Measurements from ENCODE around the gene SPRTN. TPM values are rescaled to one million over a fixed set of nuclear protein-coding genes. Genes with fewer than 3 reads are reported as not detected.

Gene SPRTN, protein sequence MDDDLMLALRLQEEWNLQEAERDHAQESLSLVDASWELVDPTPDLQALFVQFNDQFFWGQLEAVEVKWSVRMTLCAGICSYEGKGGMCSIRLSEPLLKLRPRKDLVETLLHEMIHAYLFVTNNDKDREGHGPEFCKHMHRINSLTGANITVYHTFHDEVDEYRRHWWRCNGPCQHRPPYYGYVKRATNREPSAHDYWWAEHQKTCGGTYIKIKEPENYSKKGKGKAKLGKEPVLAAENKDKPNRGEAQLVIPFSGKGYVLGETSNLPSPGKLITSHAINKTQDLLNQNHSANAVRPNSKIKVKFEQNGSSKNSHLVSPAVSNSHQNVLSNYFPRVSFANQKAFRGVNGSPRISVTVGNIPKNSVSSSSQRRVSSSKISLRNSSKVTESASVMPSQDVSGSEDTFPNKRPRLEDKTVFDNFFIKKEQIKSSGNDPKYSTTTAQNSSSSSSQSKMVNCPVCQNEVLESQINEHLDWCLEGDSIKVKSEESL
- 10.2 TPM for total RNA-seq

DNA sequence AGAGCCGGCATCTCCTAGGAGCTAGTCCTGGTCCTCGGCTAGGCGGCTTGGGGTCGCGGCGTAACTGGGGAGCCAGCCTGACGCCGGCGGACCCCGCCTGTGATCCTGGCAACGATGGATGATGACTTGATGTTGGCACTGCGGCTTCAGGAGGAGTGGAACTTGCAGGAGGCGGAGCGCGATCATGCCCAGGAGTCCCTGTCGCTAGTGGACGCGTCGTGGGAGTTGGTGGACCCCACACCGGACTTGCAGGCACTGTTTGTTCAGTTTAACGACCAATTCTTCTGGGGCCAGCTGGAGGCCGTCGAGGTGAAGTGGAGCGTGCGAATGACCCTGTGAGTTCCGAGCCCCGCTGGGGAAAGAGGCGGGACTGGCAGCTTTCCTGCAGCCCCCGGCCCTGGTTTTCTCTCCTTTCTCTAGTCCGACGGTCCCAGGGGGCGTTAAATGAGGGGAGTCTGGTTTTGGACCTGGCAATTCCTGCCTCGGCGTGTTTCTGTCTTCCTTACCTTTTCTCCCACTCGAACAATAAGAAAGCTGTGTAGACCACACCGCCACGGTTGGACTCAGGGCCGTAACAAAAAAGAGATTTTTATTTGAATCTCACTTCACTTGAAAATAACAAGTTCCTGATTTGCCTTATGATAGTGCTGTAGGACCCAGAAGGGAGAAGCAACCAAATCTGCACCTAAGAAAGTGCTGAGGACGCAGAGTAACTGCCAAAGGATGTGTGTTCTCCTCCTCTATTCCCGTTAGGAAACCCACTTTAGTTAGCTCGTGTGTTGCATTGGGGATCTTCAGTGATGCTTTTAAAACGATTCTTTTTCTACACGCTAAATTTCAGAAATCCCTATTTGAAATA lies at the start of gene SPRTN:
Gene SPRTN (plus strand): TSS at position 24 of the 859 bp plus-strand sequence. CDS start 91 bp downstream, at position 115.
- DNase-seq, result no peak

DNA sequence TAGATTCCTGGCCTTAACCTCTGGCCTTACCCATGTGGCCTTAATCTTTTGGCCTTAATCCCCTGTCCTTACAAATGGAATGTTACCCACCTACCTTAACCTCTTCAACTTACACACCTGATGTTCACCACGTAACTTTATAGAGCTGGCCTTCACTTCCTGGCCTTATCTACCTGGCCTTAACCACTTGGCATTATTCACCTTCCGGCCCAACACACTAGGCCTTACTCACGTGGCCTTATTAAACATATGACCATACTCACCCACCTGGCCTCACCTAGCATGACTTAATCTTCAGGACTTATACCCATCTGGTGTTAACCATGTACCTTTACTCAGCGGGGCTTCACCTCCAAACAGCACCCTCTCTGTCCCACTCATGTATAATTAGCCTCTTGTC lies 42.2 kb upstream of the SPRTN start:
- no peak for DNase-seq

DNA sequence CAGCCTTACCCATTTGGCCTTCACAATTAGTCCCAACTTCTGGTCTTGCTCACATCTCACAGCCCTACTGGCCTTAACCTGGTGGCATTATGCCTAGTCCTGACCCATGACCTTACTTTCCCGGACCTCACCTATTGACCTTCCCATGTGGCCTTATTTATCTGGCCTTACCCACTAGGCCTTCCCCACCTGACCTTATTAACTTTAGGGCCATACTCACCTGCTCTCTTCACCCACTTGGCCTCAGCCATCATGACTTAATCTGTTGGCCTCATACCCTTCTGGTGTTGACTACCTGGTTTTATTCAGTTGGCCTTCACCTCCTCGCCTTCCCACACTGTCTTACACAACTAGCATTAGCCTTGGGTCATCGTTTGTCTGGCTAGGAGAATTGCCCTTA lies 36.1 kb upstream of the SPRTN start:
- no peak for DNase-seq

DNA sequence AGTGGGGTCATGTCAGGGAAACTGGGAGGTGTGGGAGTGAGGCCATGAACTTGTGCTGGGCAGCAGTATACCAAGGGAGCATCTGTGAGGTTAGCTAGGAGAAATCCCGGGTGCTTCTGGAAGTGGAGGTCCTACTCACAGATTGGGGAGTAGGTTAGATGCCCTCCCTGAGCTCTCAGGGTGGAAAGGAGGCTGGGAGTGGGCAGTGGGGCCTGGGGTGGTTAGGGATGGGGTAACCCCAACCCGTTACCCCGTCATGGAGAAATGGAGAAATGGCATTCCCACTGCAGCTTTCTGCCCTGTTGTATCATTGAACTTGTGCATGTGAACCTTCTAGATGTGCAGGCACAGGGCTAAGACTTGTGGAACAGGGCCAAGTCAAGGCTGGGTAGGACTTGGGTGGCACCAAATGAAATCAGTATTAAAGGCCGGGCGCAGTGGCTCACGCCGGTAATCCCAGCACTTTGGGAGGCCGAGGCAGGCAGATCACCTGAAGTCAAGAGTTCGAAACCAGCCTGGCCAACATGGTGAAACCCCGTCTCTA lies 27.6 kb upstream of the SPRTN start:
- DNase-seq, result no peak

DNA sequence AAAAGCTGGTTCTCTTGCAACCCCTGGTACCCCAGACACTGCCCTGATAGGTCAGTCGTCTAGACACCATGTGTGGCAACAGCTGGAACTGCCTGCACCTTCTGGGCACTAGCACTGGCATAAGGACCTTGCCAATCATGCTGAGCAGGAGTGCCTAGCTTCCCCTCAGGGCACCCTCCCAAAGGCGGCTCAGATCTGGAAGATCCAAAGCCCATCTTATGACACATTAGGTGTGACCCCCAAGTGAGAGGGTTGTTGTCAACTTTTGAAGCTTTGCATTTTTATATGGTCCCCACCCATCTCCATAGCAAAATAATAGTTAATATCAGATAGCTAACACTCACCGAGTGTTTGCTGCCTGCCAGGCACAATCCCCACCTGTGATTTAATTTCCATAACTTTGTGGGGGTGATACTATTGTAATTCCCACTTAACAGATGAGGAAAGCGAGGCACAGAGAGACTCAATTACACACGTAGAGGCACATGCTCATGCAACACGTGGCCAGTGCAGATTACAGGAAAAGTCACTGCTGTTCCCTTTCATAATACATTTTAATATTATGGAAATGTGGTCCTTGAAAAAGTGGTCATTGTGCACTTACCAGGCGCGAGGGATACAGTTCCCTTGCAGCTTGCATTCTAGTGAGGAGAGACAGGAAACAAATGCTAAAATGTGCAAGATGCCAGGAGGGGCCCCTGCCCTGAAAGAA lies 26.2 kb upstream of the SPRTN start:
- no peak for DNase-seq

DNA sequence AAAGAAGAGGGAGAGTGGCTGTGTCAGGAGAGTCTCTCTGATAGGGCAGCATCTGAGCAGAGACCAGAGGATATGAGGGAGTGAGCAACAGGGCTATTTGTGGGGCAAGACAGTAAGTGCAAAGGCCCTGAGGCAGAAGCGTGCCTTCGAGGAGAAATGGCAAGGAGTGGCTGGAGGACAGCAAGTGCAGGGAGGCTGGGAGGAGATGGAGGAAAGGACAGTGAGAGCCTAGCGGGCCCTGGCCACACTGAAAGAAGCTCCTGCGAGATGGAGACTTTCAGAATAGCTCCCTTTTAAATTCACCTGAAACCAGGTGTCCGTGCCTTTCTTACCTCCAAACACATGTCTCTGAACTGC lies 25.7 kb upstream of the SPRTN start:
- no peak for DNase-seq

DNA sequence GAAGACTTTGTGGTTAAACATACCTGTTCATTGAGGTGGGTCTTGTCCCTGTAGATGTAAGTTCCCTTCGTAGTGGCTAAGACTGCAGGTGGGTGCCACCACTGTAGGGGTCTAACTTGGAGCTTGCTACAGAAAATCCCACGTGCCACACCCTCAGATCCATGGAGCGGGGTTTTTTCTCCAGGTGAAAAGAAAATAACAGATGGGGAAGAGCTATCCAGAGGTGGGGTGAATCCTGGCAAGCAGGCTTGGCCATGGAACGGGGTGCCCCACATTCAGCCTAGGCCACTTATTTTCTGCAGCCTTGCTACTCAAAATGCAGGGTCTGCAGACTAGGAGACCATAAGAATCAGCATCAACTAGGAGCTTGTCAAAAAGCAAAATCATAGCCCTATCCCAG lies 24.4 kb upstream of the SPRTN start:
- no peak for DNase-seq

DNA sequence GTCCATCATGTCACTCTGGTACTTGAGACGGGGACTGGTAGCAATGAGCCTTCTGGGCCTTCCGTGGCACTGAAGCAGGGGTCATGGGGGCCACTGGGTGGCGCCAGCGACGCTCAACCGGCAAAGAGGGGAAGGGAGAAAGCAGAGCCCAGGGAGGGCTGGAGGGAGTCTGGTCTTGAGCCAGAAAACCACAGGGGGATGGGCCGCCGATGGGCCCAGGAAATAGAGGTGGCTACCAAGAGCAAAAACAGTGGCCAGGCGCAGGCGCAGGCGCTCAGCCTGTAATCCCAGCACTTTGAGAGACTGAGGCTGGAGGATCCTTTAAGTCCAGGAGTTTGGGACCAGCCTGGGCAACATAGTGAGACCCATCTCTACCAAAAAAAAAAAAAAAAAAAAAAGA lies 22.2 kb upstream of the SPRTN start:
- no peak for DNase-seq

DNA sequence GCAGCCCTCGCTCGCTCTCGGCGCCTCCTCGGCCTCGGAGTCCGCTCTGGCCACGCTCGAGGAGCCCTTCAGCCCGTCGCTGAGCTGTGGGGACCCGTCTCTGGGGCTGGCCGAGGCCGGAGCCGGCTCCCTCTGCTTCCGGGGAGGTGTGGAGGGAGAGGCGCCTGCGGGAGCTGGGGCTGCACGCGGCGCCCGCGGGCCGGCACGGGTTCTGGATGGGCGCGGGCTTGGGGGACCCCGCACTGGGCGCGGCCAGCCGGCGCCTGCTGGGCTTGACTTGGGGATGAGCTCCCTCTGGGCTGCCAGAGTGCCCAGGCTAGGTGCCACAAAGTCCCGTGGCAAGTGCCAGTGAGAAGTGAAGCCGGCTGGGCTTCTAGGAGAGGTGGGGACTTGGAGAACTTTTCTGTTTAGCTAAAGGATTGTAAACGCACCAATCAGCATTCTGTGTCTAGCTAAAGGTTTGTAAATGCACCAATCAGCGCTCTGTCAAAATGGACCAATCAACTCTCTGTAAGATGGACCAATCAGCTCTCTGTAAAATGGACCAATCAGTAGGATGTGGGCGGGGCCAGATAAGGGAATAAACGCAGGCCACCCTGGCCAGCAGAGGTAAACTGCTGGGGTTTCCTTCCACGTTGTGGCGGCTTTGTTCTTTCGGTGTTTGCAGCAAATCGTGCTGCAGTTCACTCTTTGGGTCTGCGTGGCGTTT lies 20.6 kb upstream of the SPRTN start:
- DNase-seq, result no peak

DNA sequence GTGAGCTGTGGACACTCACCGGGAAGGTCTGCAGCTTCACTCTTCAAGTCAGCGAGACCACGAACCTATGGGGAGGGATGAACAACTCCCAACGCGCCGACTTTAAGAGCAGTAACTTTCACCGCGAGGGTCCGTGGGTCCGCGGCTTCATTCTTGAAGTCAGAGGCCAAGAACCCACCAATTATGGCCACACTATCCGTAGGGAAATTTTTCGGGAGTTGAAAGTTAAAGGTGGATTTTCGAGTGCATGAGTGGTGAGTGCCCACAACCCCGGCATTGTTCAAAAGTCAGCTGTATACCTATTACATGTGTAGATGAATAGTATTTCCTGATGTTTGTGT lies 20.1 kb upstream of the SPRTN start:
- no peak for DNase-seq

DNA sequence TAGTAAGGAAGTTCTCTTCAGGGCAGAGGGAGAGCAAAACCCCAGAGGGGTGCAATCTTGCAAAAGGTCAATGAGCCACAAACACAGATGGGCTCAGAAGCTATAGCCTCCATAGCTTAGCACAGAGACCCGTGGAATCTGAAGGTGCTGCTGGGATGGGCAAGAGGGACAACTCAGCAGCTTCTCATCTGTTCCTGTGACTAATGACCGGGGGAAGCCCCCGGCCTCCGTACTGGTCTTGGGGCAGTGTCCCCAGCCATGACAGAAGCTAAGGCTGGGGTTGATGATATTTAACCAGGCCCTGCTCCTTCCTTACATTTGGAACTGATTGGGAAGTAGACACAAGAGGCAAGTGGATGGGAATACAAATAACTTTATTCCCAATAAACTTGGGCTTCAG lies 19.5 kb upstream of the SPRTN start:
- DNase-seq, result no peak

DNA sequence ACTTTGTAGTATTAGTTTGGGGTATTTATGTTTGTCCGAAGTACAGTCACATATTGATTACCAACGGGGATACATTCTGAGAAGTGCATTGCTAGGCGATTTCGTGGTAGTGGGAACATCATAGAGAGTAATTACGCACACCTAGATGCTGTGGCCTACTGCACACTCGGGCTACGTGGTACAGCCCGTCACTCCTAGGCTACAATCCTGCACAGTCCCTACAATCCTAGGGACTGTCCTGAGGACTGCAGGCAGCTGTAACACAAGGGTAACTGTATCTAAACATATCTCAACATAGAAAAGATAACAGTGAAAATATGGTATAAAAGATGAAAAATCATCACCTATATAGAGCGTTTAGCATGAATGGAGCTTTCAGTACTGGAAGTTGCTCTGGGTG lies 19.0 kb upstream of the SPRTN start:
- no peak for DNase-seq

DNA sequence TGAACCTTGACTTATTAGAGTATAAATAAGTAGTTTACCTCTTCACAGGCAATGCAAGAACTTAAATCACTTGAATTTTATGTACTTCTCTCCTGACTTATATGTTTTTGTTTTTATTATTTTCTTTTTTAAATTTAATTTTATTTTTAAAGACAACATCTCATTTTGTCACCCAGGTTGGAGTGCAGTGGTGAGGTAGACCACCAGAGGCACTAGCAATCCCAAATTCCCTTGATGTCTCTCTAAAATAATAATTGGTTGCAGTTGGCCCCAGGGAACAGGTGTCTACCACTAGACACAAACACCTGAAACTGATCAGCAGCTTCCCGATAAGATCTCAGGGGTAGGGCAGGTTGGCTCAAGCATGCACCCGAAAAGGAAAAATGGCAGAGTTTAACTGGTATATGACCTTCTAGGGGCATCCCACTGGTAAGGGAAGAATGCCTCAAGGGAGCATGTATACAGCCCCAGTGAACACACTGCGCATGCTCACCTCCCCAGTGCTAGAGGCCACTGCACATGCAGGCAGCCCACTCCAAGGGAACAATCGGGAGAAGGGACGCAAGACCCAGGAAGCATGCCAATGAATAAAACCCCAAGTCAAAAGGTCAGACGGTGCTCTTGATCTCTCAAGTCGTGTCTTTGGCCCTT lies 15.1 kb upstream of the SPRTN start:
- no peak for DNase-seq

DNA sequence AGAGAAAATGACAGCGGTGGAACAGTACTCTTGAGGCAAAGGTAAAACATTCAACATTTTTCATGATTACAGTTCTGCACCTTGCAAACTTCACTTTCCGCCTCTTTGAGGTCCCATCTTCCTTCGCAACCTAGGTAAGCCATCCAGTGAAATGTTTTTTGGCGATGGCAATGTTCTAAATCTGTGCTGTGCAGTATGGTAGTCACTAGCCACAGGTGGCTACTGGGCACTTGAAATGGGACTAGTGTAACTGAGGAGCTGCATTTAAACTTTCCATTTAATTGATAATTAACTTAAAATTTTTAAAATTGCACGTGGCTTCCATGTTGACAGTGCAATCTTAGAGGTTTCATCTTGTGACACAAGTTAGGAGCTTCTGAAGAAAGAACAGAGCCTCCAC lies 13.4 kb upstream of the SPRTN start:
- DNase-seq, result no peak

DNA sequence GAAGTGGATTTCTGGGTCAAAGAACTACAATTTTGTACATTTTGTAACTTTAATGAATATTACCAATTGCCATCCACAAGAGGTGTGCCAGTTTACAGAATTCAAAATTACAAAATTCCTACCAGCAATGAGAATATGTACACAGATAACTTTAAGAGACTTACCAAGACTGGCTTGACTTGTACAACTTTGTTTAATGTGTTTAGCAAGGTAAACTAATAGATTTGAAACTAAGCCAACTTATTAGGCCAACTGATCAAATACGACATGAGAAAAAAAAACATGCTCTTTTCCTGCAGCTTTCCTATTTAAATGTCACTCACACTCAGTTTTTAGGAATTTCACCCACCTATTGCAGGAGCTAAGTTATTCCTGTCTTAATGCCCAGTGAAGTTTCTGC lies 11.8 kb upstream of the SPRTN start:
- DNase-seq, result no peak

DNA sequence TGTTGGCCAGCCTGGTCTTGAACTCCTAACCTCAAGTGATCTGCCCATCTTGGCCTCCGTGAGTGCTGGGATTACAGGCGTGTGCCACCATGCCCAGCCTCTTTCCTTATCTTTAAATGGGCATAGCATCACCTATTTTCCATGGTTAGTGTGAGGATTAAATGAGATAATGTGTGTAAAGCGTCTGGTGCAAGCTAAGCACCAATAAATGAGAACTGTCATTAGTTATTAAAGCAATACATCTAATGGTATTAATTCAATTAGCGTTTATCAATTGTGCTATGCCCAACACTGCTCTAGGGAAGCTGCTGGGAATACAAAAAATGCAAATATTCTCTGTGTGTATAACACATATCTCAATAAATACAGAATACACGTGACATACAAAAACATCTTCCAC lies 10.5 kb upstream of the SPRTN start:
- DNase-seq, result no peak

DNA sequence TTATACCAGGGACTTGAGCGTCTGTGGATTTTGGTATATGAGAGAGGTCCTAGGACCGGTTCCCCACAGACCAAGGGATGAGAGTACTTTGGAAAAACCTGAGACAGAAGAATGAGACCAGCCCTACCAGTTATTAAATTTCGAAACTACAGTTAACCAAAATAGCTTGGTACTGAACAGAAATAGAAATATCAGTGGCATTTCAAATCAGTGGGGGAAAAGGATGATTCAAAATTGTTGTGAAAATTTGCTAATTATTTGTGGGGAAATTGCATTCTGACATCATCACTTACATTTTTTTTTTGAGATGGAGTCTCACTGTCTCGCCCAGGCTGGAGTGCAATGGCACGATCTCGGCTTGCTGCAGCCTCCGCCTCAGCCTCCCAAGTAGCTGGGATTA lies 8.6 kb upstream of the SPRTN start:
- no peak for DNase-seq

DNA sequence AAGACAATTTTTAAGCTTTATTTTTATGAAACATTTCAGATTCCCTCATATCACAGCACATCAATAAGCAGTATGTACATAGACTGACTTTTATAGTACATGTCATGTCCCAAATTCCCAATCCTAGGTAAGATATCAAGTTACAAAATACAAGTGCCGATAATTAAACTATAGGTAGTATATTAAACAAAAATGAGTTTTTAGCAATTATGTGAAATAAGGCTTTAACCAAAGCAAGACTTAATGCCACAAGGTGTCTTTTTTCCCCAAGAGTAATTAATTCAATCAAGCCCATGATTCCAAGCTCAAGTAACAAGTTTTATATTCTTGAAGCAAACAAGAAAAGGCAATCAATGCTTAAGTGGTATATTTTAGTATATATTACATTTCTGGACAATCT lies 5.3 kb upstream of the SPRTN start:
- DNase-seq, result no peak

DNA sequence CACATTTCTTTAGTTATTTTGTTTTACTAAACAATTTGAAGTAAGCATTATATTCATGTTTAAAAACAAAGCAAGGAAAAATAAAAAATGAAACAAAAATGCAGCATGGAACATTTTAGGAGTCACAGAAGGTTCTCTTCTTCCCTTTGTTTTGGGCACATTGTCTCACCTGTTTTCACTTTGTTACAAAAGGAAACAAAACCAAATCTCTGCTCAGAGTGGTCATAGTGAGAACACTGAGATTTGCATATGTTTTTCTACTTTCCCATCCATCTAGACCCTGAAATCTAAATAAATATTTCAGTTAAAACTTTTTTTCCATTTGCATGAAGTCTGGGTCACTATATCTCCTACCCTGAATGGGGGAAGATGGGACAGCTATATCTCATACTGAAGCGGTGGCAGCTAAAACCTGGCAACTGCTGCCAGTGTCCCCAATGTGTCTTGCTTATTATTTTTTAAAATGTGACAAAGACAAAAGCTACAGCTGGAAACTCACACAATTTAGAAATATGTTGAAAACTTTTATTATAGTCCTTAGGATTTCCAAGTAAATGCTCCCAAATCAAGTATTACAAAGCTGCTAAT lies 3.9 kb upstream of the SPRTN start:
- no peak for DNase-seq

DNA sequence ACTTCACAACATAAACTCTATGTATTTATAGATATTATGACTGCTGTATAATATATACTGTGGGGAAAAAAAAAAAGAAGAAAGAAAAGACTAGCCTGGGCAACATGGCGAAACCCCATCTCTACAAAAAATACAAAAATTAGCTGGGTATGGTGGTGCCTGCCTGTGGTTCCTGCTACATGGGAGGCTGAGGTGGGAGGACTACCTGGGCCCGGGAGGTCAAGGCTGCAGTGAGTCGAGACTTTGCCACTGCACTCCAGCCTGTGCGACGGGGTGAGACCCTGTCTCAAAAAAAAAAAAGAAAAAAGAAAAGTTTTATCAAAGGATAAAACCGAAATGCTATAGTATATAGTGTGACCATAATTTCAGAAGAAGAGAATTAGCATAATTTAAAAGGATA lies 3.1 kb upstream of the SPRTN start:
- no peak for DNase-seq
